Measurements from ENCODE around the gene BLOC1S1.

Gene BLOC1S1

DNA sequence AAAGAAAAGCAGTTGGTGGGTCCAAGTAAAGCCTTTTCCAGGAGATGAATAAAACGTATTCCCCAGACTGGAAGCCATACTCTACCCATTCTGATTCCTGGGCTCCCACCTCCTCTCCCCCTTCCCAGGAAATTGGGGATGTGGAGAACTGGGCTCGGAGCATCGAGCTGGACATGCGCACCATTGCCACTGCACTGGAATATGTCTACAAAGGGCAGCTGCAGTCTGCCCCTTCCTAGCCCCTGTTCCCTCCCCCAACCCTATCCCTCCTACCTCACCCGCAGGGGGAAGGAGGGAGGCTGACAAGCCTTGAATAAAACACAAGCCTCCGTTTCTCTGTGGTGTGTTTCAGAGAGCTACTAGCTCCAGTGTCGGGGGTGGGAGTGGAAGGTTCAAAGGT is 3.5 kb downstream of the BLOC1S1 start:
- Histone ChIP-seq H3K9me3 (no peaks in the 10 kb centered on the region), H3K4me1 (ENCODE audit: control insufficient read depth in 1 of 2, insufficient read depth in 1 of 2, low read depth in 1 of 2, low read length in 1 of 2) (peaks cover 56 to 60% of the 10 kb centered on the region in 2 experiments), H3K4me3 (ENCODE audit: low read depth in 1 of 2, low read length in 1 of 2) (no peak overlapping the region), H3K36me3 (peaks cover 60% of the 10 kb centered on the region), H3K27ac (no peak overlapping the region), H3K27me3 (no peaks in the 10 kb centered on the region)
- TF ChIP-seq, protein P1, sequence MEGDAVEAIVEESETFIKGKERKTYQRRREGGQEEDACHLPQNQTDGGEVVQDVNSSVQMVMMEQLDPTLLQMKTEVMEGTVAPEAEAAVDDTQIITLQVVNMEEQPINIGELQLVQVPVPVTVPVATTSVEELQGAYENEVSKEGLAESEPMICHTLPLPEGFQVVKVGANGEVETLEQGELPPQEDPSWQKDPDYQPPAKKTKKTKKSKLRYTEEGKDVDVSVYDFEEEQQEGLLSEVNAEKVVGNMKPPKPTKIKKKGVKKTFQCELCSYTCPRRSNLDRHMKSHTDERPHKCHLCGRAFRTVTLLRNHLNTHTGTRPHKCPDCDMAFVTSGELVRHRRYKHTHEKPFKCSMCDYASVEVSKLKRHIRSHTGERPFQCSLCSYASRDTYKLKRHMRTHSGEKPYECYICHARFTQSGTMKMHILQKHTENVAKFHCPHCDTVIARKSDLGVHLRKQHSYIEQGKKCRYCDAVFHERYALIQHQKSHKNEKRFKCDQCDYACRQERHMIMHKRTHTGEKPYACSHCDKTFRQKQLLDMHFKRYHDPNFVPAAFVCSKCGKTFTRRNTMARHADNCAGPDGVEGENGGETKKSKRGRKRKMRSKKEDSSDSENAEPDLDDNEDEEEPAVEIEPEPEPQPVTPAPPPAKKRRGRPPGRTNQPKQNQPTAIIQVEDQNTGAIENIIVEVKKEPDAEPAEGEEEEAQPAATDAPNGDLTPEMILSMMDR (IDR thresholded peaks at IDR 0.05), result no peak

DNA sequence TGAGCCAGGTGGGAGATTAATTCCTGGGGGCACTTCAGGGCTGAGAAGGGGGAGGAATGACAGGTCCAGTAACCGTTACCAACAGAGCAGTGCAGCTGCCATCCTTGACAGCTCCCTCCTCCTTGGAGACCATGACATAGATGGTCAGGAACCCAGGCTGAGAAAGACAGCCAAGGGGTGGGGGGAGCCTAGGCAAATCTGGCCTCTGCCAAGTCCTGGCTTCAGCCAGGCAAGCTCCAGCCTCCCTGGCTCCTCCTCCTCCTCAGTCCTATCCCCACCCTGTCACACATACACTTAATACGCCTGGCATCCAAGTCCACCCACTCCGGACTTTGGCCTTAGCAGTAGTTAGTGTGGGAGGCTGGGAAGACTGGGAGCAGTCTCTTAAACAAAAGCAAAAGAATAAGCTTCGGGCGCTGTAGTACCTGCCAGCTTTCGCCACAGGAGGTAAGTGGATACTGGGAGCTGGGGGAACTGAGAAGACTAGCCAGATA is 4.3 kb downstream of the BLOC1S1 start, which contains the start of gene RDH5:
Gene RDH5 (plus strand): TSS at position 323 of the 494 bp plus-strand sequence. CDS start 792 bp downstream, outside the sequence.
- Histone ChIP-seq H3K4me3 (ENCODE audit: low read depth in 1 of 2, low read length in 1 of 2) (no peak within 1 kb of the TSS), H3K36me3 (peaks cover 68% of the 10 kb centered on the region), H3K27ac (peak within 1 kb of the TSS; percentile 55), H3K27me3 (no peaks in the 10 kb centered on the region), H3K4me1 (ENCODE audit: control insufficient read depth in 1 of 2, insufficient read depth in 1 of 2, low read depth in 1 of 2, low read length in 1 of 2) (peaks cover 63 to 66% of the 10 kb centered on the region in 2 experiments), H3K9me3 (no peaks in the 10 kb centered on the region)
- TF ChIP-seq, protein P1 (IDR thresholded peaks at IDR 0.05), result no peak

- TF ChIP-seq, protein P1 (IDR thresholded peaks at IDR 0.05), result no peak
- H3K4me3 ChIP-seq (ENCODE audit: low read depth in 1 of 2, low read length in 1 of 2), result no peak overlapping the region
- peaks cover 56 to 63% of the 10 kb centered on the region in 2 experiments for H3K4me1 ChIP-seq (ENCODE audit: control insufficient read depth in 1 of 2, insufficient read depth in 1 of 2, low read depth in 1 of 2, low read length in 1 of 2)
- peak overlapping the region; percentile 55 for H3K27ac ChIP-seq
- H3K9me3 ChIP-seq, result no peaks in the 10 kb centered on the region
- no peaks in the 10 kb centered on the region for H3K27me3 ChIP-seq
- H3K36me3 ChIP-seq, result peaks cover 76% of the 10 kb centered on the region
Measured at GRCh38 chr12:55720894-55721444, 5.1 kb downstream of the BLOC1S1 start.

- Histone ChIP-seq H3K27ac (peak overlapping the region; percentile 55), H3K4me3 (ENCODE audit: low read depth in 1 of 2, low read length in 1 of 2) (no peak overlapping the region), H3K36me3 (peaks cover 83% of the 10 kb centered on the region), H3K9me3 (no peaks in the 10 kb centered on the region), H3K4me1 (ENCODE audit: control insufficient read depth in 1 of 2, insufficient read depth in 1 of 2, low read depth in 1 of 2, low read length in 1 of 2) (peaks cover 54 to 65% of the 10 kb centered on the region in 2 experiments), H3K27me3 (no peaks in the 10 kb centered on the region)
- TF ChIP-seq, protein P1 (IDR thresholded peaks at IDR 0.05), result no peak
Measured at GRCh38 chr12:55721601-55722213, 5.9 kb downstream of the BLOC1S1 start.

- TF ChIP-seq, protein P1 (IDR thresholded peaks at IDR 0.05), result no peak
- peaks cover 90% of the 10 kb centered on the region for H3K36me3 ChIP-seq
- peak overlapping the region; percentile 5 for H3K27ac ChIP-seq
- peaks cover 54 to 65% of the 10 kb centered on the region in 2 experiments for H3K4me1 ChIP-seq (ENCODE audit: control insufficient read depth in 1 of 2, insufficient read depth in 1 of 2, low read depth in 1 of 2, low read length in 1 of 2)
- H3K9me3 ChIP-seq, result no peaks in the 10 kb centered on the region
- no peaks in the 10 kb centered on the region for H3K27me3 ChIP-seq
- no peak overlapping the region for H3K4me3 ChIP-seq (ENCODE audit: low read depth in 1 of 2, low read length in 1 of 2)
Measured at GRCh38 chr12:55722948-55723347, 7.1 kb downstream of the BLOC1S1 start.
